GM23338 (cell line): ENCODE measurements around the gene DPYD. TPM values are rescaled to one million over a fixed set of nuclear protein-coding genes. Genes with fewer than 3 reads are reported as not detected.

ENCODE experiments used
- ATAC-seq: fragments of 200-7000 bp; cut with Tn5 transposase; 3 replicates; pipeline ENCODE4 v1.9.1; 2020
- DNase-seq: peaks from one replicate; pipeline ENCODE4 v3.0.0-alpha.2; 2015; ENCODE audit warnings: low spot score
- H2AFZ ChIP-seq: fragments of 200-600 bp; sonication (generic); 2 replicates; pipeline ENCODE4 v1.8.0; 2016; ENCODE audit warnings: antibody characterized with exemption, mild to moderate bottlenecking, moderate library complexity
- H3F3A ChIP-seq: fragments of 200-600 bp; sonication (generic); replicated peaks from 2 replicates; pipeline ENCODE4 v1.8.0; 2017; ENCODE audit warnings: antibody characterized with exemption, mixed run types, low read depth
- H3K27ac ChIP-seq: fragments of 200-600 bp; sonication (generic); 2 replicates; pipeline ENCODE4 v1.6.1; 2016; ENCODE audit warnings: low read depth
- H3K27me3 ChIP-seq: fragments of 200-600 bp; sonication (generic); 2 replicates; pipeline ENCODE4 v1.8.0; 2016; ENCODE audit warnings: mild to moderate bottlenecking, mixed run types, moderate library complexity; ENCODE audit not compliant: insufficient read depth
- H3K36me3 ChIP-seq: fragments of 200-600 bp; sonication (generic); 2 replicates; pipeline ENCODE4 v1.8.0; 2016; ENCODE audit warnings: mild to moderate bottlenecking; ENCODE audit not compliant: insufficient read depth
- H3K4me1 ChIP-seq: fragments of 200-600 bp; sonication (generic); 2 replicates; pipeline ENCODE4 v1.8.0; 2016; ENCODE audit warnings: mild to moderate bottlenecking, moderate library complexity; ENCODE audit not compliant: insufficient read depth
- H3K4me2 ChIP-seq: fragments of 200-600 bp; sonication (generic); 2 replicates; pipeline ENCODE4 v1.7.1; 2017; ENCODE audit warnings: mixed run types
- H3K4me3 ChIP-seq: fragments of 200-600 bp; sonication (generic); 2 replicates; pipeline ENCODE4 v1.6.1; 2016; ENCODE audit warnings: mixed run types
- H3K79me2 ChIP-seq: fragments of 200-600 bp; sonication (generic); replicated peaks from 2 replicates; pipeline ENCODE4 v1.8.0; 2017; ENCODE audit warnings: mild to moderate bottlenecking; ENCODE audit not compliant: insufficient read depth
- H3K9me2 ChIP-seq: fragments of 200-600 bp; sonication (generic); 2 replicates; pipeline ENCODE4 v1.8.0; 2017; ENCODE audit not compliant: insufficient read depth
- H4K20me1 ChIP-seq: fragments of 200-600 bp; sonication (generic); replicated peaks from 2 replicates; pipeline ENCODE4 v1.8.0; 2017; ENCODE audit warnings: mild to moderate bottlenecking; ENCODE audit not compliant: insufficient read depth
- H3K27ac Mint-ChIP-seq: 2 replicates; pipeline ENCODE4 v1.8.0; 2020; ENCODE audit warnings: inconsistent platforms, mild to moderate bottlenecking, moderate library complexity, mixed read lengths
- H3K27me3 Mint-ChIP-seq: 3 replicates; pipeline ENCODE4 v1.8.0; 2022; ENCODE audit warnings: low read depth, mild to moderate bottlenecking, moderate library complexity, mixed read lengths, inconsistent platforms; ENCODE audit not compliant: insufficient read depth, poor library complexity
- H3K36me3 Mint-ChIP-seq: 3 replicates; pipeline ENCODE4 v1.8.0; 2021; ENCODE audit warnings: low read depth, mild to moderate bottlenecking, inconsistent platforms, moderate library complexity, mixed read lengths
- H3K4me1 Mint-ChIP-seq: 3 replicates; pipeline ENCODE4 v1.8.0; 2020; ENCODE audit warnings: mild to moderate bottlenecking, inconsistent platforms, mixed read lengths
- H3K4me3 Mint-ChIP-seq: 3 replicates; pipeline ENCODE4 v1.8.0; 2021; ENCODE audit warnings: moderate library complexity, mild to moderate bottlenecking, inconsistent platforms, mixed read lengths
- H3K9me3 Mint-ChIP-seq: 3 replicates; pipeline ENCODE4 v1.8.0; 2020; ENCODE audit warnings: moderate library complexity, mild to moderate bottlenecking, inconsistent platforms, mixed read lengths
- CREB1 ChIP-seq: fragments of 250-450 bp; sonication (Bioruptor Pico); IDR thresholded peaks from 2 replicates; pipeline ENCODE4 v1.5.0; 2020; ENCODE audit warnings: low read depth, mild to moderate bottlenecking, moderate library complexity
- EZH2 ChIP-seq: fragments of 200-600 bp; sonication (generic); IDR thresholded peaks from one replicate; pipeline ENCODE4 v1.8.0; 2017; ENCODE audit warnings: antibody characterized with exemption, mild to moderate bottlenecking, low read depth; ENCODE audit not compliant: unreplicated experiment
- EZH2phosphoT487 ChIP-seq: fragments of 200-600 bp; sonication (generic); IDR thresholded peaks from one replicate; pipeline ENCODE4 v1.8.1; 2018; ENCODE audit warnings: antibody characterized with exemption; ENCODE audit not compliant: unreplicated experiment
- JUNB ChIP-seq: IDR thresholded peaks from one replicate; pipeline ENCODE4 v1.6.1; 2016; ENCODE audit warnings: antibody characterized with exemption; ENCODE audit not compliant: unreplicated experiment
- NANOG ChIP-seq: IDR thresholded peaks from 2 replicates; pipeline ENCODE4 v1.6.1; 2016; ENCODE audit warnings: antibody characterized with exemption, borderline replicate concordance
- POLR2AphosphoS5 ChIP-seq: IDR thresholded peaks from 2 replicates; pipeline ENCODE4 v1.6.1; 2016; ENCODE audit warnings: antibody characterized with exemption, low read depth
- STAT1 ChIP-seq: IDR thresholded peaks from one replicate; pipeline ENCODE4 v1.6.1; 2016; ENCODE audit warnings: antibody characterized with exemption; ENCODE audit not compliant: unreplicated experiment
- ZNF114 ChIP-seq: fragments of 250-450 bp; sonication (Bioruptor Pico); IDR thresholded peaks from 2 replicates; pipeline ENCODE4 v1.5.0; 2020; ENCODE audit warnings: mild to moderate bottlenecking, moderate library complexity
- ZNF331 ChIP-seq: fragments of 250-450 bp; sonication (Bioruptor Pico); IDR thresholded peaks from 2 replicates; pipeline ENCODE4 v1.5.0; 2020; ENCODE audit warnings: low read depth, mild to moderate bottlenecking, moderate library complexity
- polyA plus RNA-seq: library from polyadenylated mRNA; unstranded; fragments of >200 nt; fragmentation: Nextera tagmentation; extraction: Ambion mirVana; gene quantifications from 2 replicates; pipeline ENCODE4 v1.2.1, GENCODE V29; 2016
- total RNA-seq: library from RNA; depleted of rRNA; stranded (reverse); fragments of >200 nt; shearing (Covaris generic); gene quantifications from 2 replicates; pipeline ENCODE4 v1.2.3, GENCODE V29; 2014
- TF ChIP-seq, protein P1 (sequence below): fragments of 250-450 bp; sonication (Bioruptor Pico); IDR thresholded peaks from 2 replicates; pipeline ENCODE4 v1.5.0; 2020; ENCODE audit warnings: mild to moderate bottlenecking, moderate library complexity
- TF ChIP-seq, protein P2 (sequence below): IDR thresholded peaks from one replicate; pipeline ENCODE4 v1.6.1; 2018; ENCODE audit warnings: antibody characterized with exemption; ENCODE audit not compliant: unreplicated experiment
- TF ChIP-seq, protein P3 (sequence below): IDR thresholded peaks from 2 replicates; pipeline ENCODE4 v1.6.1; 2016; ENCODE audit warnings: antibody characterized with exemption

Gene DPYD
- total and polyA plus RNA-seq, 2 experiments from 2014 or later = 0.50 to 1.6 TPM

DNA sequence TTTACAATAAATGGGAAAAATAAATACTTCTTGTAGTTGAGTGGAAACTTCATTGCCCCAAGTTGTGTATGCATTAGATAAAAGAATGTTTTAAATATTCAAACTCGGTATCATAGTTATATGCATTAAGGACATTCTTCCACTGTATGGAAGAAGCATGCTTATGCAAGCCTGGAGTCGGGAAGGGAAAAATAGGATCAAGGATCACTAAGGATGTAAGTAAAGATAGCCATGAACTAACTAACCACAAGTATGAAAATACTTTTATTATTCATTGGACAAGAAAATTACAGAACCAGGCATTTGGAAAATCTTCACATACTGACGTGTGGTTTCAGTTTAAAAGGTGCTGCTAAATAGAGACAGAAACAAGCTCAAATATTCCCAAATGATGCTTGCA, 26.9 kb upstream of the DPYD start:
- Histone ChIP-seq H3K36me3 (no peaks in the 10 kb centered on the region), H3K9me2 (no peaks in the 10 kb centered on the region), H3K27ac (no peak overlapping the region), H2AFZ (no peak overlapping the region), H3K4me1 (no peaks in the 10 kb centered on the region), H3K4me3 (no peak overlapping the region), H3F3A (no peaks in the 10 kb centered on the region), H3K27me3 (no peaks in the 10 kb centered on the region), H3K4me2 (no peak overlapping the region), H3K79me2 (no peaks in the 10 kb centered on the region), H4K20me1 (no peaks in the 10 kb centered on the region)
- Mint-ChIP-seq H3K27me3 (no peaks in the 10 kb centered on the region), H3K4me3 (no peak overlapping the region), H3K4me1 (no peaks in the 10 kb centered on the region), H3K36me3 (no peaks in the 10 kb centered on the region), H3K27ac (no peak overlapping the region), H3K9me3 (no peaks in the 10 kb centered on the region)
- TF ChIP-seq POLR2AphosphoS5 (no peak), EZH2phosphoT487 (no peak)
- TF ChIP-seq, protein P1, sequence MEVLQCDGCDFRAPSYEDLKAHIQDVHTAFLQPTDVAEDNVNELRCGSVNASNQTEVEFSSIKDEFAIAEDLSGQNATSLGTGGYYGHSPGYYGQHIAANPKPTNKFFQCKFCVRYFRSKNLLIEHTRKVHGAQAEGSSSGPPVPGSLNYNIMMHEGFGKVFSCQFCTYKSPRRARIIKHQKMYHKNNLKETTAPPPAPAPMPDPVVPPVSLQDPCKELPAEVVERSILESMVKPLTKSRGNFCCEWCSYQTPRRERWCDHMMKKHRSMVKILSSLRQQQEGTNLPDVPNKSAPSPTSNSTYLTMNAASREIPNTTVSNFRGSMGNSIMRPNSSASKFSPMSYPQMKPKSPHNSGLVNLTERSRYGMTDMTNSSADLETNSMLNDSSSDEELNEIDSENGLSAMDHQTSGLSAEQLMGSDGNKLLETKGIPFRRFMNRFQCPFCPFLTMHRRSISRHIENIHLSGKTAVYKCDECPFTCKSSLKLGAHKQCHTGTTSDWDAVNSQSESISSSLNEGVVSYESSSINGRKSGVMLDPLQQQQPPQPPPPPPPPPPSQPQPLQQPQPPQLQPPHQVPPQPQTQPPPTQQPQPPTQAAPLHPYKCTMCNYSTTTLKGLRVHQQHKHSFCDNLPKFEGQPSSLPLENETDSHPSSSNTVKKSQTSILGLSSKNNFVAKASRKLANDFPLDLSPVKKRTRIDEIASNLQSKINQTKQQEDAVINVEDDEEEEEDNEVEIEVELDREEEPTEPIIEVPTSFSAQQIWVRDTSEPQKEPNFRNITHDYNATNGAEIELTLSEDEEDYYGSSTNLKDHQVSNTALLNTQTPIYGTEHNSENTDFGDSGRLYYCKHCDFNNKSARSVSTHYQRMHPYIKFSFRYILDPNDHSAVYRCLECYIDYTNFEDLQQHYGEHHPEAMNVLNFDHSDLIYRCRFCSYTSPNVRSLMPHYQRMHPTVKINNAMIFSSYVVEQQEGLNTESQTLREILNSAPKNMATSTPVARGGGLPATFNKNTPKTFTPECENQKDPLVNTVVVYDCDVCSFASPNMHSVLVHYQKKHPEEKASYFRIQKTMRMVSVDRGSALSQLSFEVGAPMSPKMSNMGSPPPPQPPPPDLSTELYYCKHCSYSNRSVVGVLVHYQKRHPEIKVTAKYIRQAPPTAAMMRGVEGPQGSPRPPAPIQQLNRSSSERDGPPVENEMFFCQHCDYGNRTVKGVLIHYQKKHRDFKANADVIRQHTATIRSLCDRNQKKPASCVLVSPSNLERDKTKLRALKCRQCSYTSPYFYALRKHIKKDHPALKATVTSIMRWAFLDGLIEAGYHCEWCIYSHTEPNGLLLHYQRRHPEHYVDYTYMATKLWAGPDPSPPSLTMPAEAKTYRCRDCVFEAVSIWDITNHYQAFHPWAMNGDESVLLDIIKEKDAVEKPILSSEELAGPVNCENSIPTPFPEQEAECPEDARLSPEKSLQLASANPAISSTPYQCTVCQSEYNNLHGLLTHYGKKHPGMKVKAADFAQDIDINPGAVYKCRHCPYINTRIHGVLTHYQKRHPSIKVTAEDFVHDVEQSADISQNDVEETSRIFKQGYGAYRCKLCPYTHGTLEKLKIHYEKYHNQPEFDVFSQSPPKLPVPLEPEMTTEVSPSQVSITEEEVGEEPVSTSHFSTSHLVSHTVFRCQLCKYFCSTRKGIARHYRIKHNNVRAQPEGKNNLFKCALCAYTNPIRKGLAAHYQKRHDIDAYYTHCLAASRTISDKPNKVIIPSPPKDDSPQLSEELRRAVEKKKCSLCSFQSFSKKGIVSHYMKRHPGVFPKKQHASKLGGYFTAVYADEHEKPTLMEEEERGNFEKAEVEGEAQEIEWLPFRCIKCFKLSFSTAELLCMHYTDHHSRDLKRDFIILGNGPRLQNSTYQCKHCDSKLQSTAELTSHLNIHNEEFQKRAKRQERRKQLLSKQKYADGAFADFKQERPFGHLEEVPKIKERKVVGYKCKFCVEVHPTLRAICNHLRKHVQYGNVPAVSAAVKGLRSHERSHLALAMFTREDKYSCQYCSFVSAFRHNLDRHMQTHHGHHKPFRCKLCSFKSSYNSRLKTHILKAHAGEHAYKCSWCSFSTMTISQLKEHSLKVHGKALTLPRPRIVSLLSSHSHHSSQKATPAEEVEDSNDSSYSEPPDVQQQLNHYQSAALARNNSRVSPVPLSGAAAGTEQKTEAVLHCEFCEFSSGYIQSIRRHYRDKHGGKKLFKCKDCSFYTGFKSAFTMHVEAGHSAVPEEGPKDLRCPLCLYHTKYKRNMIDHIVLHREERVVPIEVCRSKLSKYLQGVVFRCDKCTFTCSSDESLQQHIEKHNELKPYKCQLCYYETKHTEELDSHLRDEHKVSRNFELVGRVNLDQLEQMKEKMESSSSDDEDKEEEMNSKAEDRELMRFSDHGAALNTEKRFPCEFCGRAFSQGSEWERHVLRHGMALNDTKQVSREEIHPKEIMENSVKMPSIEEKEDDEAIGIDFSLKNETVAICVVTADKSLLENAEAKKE (CRISPR knock-in tag) = no peak
- no peak for ATAC-seq
- DNase-seq = no peak

DNA sequence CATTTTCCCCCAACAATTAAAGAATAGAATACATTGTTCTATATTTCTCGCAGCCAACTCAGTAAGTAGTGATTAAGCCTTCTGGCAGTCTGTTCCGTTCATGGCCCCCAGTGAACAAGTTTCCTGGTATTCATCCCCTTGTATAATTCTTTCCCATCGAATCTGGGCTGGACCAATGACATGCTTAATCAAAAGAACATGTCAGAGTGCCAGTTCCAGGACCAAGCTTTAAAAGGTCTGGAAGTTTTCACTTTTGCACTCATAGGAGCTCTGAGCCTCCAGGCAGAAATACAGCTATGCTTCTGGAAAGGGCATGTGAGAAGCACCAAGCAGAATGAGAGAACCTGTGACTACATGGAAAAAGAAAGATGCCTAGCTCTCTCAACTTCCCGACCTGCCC, 22.5 kb upstream of the DPYD start:
- H3K4me2 ChIP-seq = no peak overlapping the region
- H3K4me1 ChIP-seq = no peaks in the 10 kb centered on the region
- H3F3A ChIP-seq = no peaks in the 10 kb centered on the region
- H3K9me2 ChIP-seq = no peaks in the 10 kb centered on the region
- Mint-ChIP-seq H3K27me3 (no peaks in the 10 kb centered on the region), H3K4me1 (no peaks in the 10 kb centered on the region), H3K27ac (no peak overlapping the region), H3K4me3 (no peak overlapping the region), H3K9me3 (no peaks in the 10 kb centered on the region), H3K36me3 (no peaks in the 10 kb centered on the region)
- H3K27me3 ChIP-seq = no peaks in the 10 kb centered on the region
- H3K4me3 ChIP-seq = no peak overlapping the region
- no peaks in the 10 kb centered on the region for H4K20me1 ChIP-seq
- DNase-seq (no peak), ATAC-seq (no peak)
- H3K79me2 ChIP-seq = no peaks in the 10 kb centered on the region
- no peak overlapping the region for H2AFZ ChIP-seq
- H3K27ac ChIP-seq = no peak overlapping the region
- no peaks in the 10 kb centered on the region for H3K36me3 ChIP-seq
- TF ChIP-seq ZNF331 (CRISPR knock-in tag) (no peak), CREB1 (CRISPR knock-in tag) (no peak), STAT1 (no peak), ZNF114 (CRISPR knock-in tag) (no peak), JUNB (no peak), NANOG (no peak), EZH2 (no peak)
- TF ChIP-seq, protein P2, sequence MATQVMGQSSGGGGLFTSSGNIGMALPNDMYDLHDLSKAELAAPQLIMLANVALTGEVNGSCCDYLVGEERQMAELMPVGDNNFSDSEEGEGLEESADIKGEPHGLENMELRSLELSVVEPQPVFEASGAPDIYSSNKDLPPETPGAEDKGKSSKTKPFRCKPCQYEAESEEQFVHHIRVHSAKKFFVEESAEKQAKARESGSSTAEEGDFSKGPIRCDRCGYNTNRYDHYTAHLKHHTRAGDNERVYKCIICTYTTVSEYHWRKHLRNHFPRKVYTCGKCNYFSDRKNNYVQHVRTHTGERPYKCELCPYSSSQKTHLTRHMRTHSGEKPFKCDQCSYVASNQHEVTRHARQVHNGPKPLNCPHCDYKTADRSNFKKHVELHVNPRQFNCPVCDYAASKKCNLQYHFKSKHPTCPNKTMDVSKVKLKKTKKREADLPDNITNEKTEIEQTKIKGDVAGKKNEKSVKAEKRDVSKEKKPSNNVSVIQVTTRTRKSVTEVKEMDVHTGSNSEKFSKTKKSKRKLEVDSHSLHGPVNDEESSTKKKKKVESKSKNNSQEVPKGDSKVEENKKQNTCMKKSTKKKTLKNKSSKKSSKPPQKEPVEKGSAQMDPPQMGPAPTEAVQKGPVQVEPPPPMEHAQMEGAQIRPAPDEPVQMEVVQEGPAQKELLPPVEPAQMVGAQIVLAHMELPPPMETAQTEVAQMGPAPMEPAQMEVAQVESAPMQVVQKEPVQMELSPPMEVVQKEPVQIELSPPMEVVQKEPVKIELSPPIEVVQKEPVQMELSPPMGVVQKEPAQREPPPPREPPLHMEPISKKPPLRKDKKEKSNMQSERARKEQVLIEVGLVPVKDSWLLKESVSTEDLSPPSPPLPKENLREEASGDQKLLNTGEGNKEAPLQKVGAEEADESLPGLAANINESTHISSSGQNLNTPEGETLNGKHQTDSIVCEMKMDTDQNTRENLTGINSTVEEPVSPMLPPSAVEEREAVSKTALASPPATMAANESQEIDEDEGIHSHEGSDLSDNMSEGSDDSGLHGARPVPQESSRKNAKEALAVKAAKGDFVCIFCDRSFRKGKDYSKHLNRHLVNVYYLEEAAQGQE = no peak
- TF ChIP-seq, protein P3, sequence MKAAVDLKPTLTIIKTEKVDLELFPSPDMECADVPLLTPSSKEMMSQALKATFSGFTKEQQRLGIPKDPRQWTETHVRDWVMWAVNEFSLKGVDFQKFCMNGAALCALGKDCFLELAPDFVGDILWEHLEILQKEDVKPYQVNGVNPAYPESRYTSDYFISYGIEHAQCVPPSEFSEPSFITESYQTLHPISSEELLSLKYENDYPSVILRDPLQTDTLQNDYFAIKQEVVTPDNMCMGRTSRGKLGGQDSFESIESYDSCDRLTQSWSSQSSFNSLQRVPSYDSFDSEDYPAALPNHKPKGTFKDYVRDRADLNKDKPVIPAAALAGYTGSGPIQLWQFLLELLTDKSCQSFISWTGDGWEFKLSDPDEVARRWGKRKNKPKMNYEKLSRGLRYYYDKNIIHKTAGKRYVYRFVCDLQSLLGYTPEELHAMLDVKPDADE = no peak
